Progenitor cell of endocrine pancreas (in vitro differentiated cells): ENCODE data around the gene DMAC2L. TPM values are rescaled to one million over a fixed set of nuclear protein-coding genes. Genes with fewer than 3 reads are reported as not detected.
"Not testable (repeated sequence)": the region's sequence is repeated elsewhere in the genome, so short reads cannot be mapped to it uniquely, and the experiment has no call there.

ENCODE experiments used
- DNase-seq: peaks from one replicate; pipeline ENCODE4 v3.0.0; 2021; ENCODE audit warnings: low spot score; ENCODE audit not compliant: unreplicated experiment
- H3K27ac Mint-ChIP-seq: 2 replicates; pipeline ENCODE4 v1.8.0; 2021; ENCODE audit warnings: mild to moderate bottlenecking, moderate library complexity, mixed read lengths
- H3K27me3 Mint-ChIP-seq: 2 replicates; pipeline ENCODE4 v1.8.0; 2021; ENCODE audit warnings: mixed read lengths
- H3K36me3 Mint-ChIP-seq: 2 replicates; pipeline ENCODE4 v1.8.0; 2022; ENCODE audit warnings: mixed read lengths; ENCODE audit not compliant: insufficient read depth
- H3K4me1 Mint-ChIP-seq: 2 replicates; pipeline ENCODE4 v1.8.0; 2021; ENCODE audit warnings: low read depth, mixed read lengths
- H3K4me3 Mint-ChIP-seq: 2 replicates; pipeline ENCODE4 v1.8.0; 2021; ENCODE audit warnings: low read depth, mild to moderate bottlenecking, moderate library complexity, mixed read lengths
- H3K9me3 Mint-ChIP-seq: 2 replicates; pipeline ENCODE4 v1.8.0; 2021; ENCODE audit warnings: low read depth, mixed read lengths
- total RNA-seq: library from RNA; stranded (reverse); gene quantifications from 2 replicates; pipeline ENCODE4 v1.2.1, GENCODE V29; 2021
- TF ChIP-seq, protein P1 (sequence below): fragments of 200-600 bp; sonication (generic); IDR thresholded peaks from one replicate; pipeline ENCODE4 v1.5.0; 2021; ENCODE audit warnings: antibody characterized with exemption, mild to moderate bottlenecking; ENCODE audit not compliant: unreplicated experiment

The DMAC2L gene
- total RNA-seq, 1 donor from 2014 or later, result 19.6 TPM

DNA sequence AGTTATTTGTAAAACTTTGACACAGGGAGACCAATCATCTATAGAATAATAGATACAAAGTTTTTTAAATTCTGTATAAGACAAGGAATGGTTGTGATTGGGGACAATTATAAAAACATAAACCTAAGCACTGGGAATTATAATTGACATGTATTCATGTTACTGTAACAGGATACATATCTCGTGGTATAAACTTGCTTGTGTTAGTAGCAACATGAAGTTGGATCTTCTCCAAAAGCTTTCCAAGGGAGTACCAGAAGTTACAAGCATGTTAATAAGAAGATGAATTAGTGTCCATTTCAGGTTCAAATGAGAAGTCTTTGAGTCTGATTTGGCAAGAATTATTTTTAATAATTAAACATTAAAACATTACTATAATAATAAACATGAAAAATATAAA is 42.4 kb downstream of the DMAC2L start:
- Mint-ChIP-seq H3K9me3 (no peaks in the 10 kb centered on the region), H3K36me3 (no peaks in the 10 kb centered on the region), H3K4me1 (peaks cover 5% of the 10 kb centered on the region), H3K27ac (no peak overlapping the region), H3K27me3 (peaks cover 2% of the 10 kb centered on the region), H3K4me3 (no peak overlapping the region)
- TF ChIP-seq, protein P1, sequence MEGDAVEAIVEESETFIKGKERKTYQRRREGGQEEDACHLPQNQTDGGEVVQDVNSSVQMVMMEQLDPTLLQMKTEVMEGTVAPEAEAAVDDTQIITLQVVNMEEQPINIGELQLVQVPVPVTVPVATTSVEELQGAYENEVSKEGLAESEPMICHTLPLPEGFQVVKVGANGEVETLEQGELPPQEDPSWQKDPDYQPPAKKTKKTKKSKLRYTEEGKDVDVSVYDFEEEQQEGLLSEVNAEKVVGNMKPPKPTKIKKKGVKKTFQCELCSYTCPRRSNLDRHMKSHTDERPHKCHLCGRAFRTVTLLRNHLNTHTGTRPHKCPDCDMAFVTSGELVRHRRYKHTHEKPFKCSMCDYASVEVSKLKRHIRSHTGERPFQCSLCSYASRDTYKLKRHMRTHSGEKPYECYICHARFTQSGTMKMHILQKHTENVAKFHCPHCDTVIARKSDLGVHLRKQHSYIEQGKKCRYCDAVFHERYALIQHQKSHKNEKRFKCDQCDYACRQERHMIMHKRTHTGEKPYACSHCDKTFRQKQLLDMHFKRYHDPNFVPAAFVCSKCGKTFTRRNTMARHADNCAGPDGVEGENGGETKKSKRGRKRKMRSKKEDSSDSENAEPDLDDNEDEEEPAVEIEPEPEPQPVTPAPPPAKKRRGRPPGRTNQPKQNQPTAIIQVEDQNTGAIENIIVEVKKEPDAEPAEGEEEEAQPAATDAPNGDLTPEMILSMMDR, result no peak
- DNase-seq, result no peak

DNA sequence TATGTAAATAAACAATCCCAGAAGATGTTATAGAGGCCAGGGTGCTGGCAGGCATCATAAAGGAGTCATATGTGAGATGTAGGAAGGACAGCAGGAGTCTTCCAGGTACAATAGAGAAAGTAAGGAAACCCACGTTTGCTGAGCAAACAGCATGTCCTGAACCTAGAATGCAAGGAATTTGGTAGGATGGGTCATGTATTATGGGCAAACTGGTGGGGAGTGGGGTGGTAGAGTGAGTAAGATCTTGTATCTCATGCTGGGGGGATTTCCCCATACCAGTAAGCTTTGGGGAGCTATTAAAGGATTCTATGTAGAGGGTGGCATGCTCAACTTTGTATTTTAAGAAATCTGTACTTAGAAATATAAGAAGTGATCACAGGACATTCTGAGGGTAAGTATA is 43.6 kb downstream of the DMAC2L start:
- Mint-ChIP-seq H3K27me3 (peaks cover 2% of the 10 kb centered on the region), H3K9me3 (no peaks in the 10 kb centered on the region), H3K27ac (no peak overlapping the region), H3K4me1 (peaks cover 12% of the 10 kb centered on the region), H3K36me3 (no peaks in the 10 kb centered on the region), H3K4me3 (no peak overlapping the region)
- no peak for DNase-seq
- TF ChIP-seq, protein P1, result no peak

DNA sequence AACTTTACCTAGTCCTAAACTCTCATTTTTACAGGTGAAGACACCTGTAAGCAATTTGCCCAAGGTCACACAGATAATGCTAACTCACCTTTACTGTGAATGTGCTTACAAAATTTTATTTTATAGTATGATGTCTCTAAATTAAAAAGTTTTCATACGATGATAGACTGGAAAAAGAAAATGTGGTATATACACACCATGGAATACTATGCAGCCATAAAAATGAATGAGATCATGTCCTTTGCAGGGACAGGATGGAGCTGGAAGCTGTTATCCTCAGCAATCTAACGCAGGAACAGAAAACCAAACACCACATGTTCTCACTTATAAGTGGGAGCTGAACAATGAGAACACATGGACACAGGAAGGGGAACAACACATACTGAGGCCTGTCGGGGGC is 44.2 kb downstream of the DMAC2L start:
- H3K4me3 Mint-ChIP-seq, DNase-seq, H3K36me3 Mint-ChIP-seq, H3K27me3 Mint-ChIP-seq, H3K27ac Mint-ChIP-seq, H3K9me3 Mint-ChIP-seq: not testable (repeated sequence)
- peaks cover 14% of the 10 kb centered on the region for H3K4me1 Mint-ChIP-seq

DNA sequence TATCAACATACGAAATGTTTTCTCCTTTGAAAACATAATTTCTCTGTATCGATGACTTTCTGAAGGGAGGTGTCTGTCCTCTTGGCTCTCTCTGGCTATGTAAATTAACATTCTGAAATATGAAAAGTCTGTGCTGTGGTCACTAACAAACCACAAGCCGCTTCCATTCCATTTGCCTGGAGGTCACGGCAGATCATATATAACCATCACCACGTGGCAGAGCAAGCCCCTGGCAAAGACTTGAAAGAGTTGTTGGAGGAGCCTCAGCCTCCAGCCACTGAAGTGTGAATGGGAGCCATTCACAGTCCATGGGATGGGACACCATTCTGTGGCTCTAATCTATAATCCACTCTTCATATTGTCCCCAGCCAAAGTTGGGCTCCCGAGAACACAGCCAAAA is 45.0 kb downstream of the DMAC2L start:
- H3K4me1 Mint-ChIP-seq, result peaks cover 14% of the 10 kb centered on the region
- H3K27ac Mint-ChIP-seq, result no peak overlapping the region
- H3K9me3 Mint-ChIP-seq, result no peaks in the 10 kb centered on the region
- no peak for DNase-seq
- H3K4me3 Mint-ChIP-seq, result no peak overlapping the region
- H3K36me3 Mint-ChIP-seq, result no peaks in the 10 kb centered on the region
- peaks cover 2% of the 10 kb centered on the region for H3K27me3 Mint-ChIP-seq
- TF ChIP-seq, protein P1, result no peak

DNA sequence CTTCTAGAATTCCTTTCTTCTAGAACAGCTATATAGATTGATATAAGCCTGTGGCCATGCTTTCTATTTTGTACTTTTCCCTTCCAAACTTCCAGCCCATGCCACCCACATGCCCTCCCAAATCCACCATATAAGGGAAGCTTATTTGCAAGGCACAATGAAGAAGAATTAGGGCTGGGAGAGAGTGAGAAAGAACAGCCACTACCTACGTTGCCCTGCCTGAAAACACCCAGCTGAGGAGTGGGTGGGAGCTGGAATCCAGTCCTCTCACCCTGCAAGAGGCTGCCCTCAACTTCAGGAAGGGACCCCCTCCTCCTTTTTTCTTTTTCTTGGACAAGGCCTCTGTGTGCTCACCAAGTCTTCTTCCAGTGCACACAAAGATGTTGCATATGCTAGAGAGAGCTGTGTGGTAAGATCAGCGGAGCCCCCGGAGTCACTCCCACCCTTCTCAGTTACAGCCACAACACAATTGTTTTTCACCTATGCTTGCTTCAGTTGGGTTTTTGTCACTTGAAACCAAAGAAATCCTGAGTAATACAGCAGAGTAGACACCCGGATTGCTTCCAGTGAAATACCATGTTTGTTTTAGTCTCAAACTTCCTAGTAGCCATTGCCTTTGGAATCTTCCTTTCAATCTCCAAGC is 45.8 kb downstream of the DMAC2L start:
- Mint-ChIP-seq H3K36me3 (no peaks in the 10 kb centered on the region), H3K4me1 (peaks cover 14% of the 10 kb centered on the region), H3K27me3 (peaks cover 2% of the 10 kb centered on the region), H3K9me3 (peaks cover 4% of the 10 kb centered on the region), H3K27ac (no peak overlapping the region), H3K4me3 (no peak overlapping the region)
- TF ChIP-seq, protein P1, result no peak
- no peak for DNase-seq

DNA sequence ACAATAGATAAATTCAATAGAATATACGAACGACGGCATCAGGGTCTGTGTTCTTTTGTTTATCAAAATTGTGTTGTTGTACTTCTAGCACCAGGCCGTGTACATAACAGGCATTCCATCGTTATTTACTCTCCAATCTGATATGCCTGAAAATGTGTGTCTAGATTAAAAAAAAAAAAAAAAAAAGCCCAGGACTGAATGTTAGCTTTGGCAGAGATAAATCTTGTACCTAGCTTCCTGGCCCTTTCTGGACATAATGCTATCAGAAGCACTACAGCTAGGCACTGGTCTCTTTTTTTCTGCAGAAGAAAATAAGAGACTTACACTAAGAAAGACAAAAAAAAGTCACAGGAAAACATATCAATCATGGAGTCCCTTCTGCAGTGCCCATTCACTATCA is 47.5 kb downstream of the DMAC2L start:
- H3K4me1 Mint-ChIP-seq, result peaks cover 14% of the 10 kb centered on the region
- H3K36me3 Mint-ChIP-seq, result no peaks in the 10 kb centered on the region
- H3K9me3 Mint-ChIP-seq, result peaks cover 8% of the 10 kb centered on the region
- peaks cover 2% of the 10 kb centered on the region for H3K27me3 Mint-ChIP-seq
- DNase-seq, result no peak
- H3K27ac Mint-ChIP-seq, result no peak overlapping the region
- no peak overlapping the region for H3K4me3 Mint-ChIP-seq
- TF ChIP-seq, protein P1, result no peak
